ENCODE measurements around the gene F11R.

- TF ChIP-seq SUZ12 (IDR thresholded peaks at IDR 0.05; ENCODE audit: extremely low read depth, insufficient read depth, insufficient read length) (no peak), YY1 (IDR thresholded peaks at IDR 0.05; ENCODE audit: insufficient read depth, insufficient read length) (no peak)
Measured at GRCh38 chr1:160961419-160961818, 59.5 kb downstream of the F11R start.

Measured in NT2/D1 (cell line).